Measurements from ENCODE around the gene ASIC5.

DNA sequence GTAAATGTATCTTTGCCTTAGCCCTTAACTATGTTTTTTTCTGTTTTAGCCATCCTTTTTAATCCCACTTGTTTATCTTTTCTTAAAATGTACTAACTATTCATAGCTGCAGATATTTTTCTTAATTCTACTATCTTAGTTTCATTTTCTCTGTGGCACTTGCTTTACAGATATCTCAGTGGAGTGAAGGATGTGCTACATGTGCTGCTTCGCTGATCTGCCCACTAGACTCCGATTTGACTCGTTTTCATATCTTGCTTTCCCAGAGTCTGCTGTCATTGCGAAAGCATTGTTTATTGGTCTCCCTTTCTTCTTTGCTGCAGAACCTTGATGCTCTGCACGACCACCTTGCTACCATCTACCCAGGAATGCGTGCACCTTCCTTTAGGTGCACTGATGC, 76.7 kb downstream of the ASIC5 start:
- TF ChIP-seq CTCF (conservative IDR thresholded peaks at IDR 0.05; ENCODE audit: low read depth, low read length) (no peak), EZH2 (IDR thresholded peaks at IDR 0.05; ENCODE audit: borderline replicate concordance, low read depth, low read length, poor library complexity, severe bottlenecking) (no peak)

All from A673 (cell line).